Measurements from ENCODE around the gene LPAR1.
A peak's percentile ranks its signal among the peaks of the same experiment; 100 is the strongest.

The LPAR1 gene

GRCh38 chr9:111013250-111013649 lies 25.0 kb downstream of the LPAR1 start:
- no peak for DNase-seq (ENCODE audit: extremely low read depth, low read depth)
- TF ChIP-seq CTCF (IDR thresholded peaks at IDR 0.05; ENCODE audit: low read depth, low read length) = no peak

- no peak for TF ChIP-seq CTCF (IDR thresholded peaks at IDR 0.05; ENCODE audit: low read depth, low read length)
- DNase-seq (ENCODE audit: extremely low read depth, low read depth) = no peak
Measured at GRCh38 chr9:111008158-111009075, 29.9 kb downstream of the LPAR1 start.

- no peak for TF ChIP-seq CTCF (IDR thresholded peaks at IDR 0.05; ENCODE audit: low read depth, low read length)
- peak; percentile 40 for DNase-seq (ENCODE audit: extremely low read depth, low read depth)
Measured at GRCh38 chr9:111005746-111006470, 32.4 kb downstream of the LPAR1 start.

GRCh38 chr9:111004936-111005335 lies 33.3 kb downstream of the LPAR1 start:
- DNase-seq (ENCODE audit: extremely low read depth, low read depth) = no peak
- TF ChIP-seq CTCF (IDR thresholded peaks at IDR 0.05; ENCODE audit: low read depth, low read length) = no peak

- DNase-seq (ENCODE audit: extremely low read depth, low read depth) = no peak
- no peak for TF ChIP-seq CTCF (IDR thresholded peaks at IDR 0.05; ENCODE audit: low read depth, low read length)
Measured at GRCh38 chr9:111003182-111003581, 35.1 kb downstream of the LPAR1 start.

GRCh38 chr9:111001526-111001925 lies 36.7 kb downstream of the LPAR1 start:
- no peak for TF ChIP-seq CTCF (IDR thresholded peaks at IDR 0.05; ENCODE audit: low read depth, low read length)
- DNase-seq (ENCODE audit: extremely low read depth, low read depth) = no peak

- no peak for DNase-seq (ENCODE audit: extremely low read depth, low read depth)
- no peak for TF ChIP-seq CTCF (IDR thresholded peaks at IDR 0.05; ENCODE audit: low read depth, low read length)
Measured at GRCh38 chr9:111000202-111000601, 38.1 kb downstream of the LPAR1 start.
